WTC11 (cell line): ENCODE data around the gene EAF2. TPM values are rescaled to one million over a fixed set of nuclear protein-coding genes. Genes with fewer than 3 reads are reported as not detected.

ENCODE experiments used
- ATAC-seq: fragments of 200-7000 bp; cut with Tn5 transposase; 2 replicates; pipeline ENCODE4 v1.10.0; 2021; ENCODE audit warnings: mild to moderate bottlenecking, moderate library complexity
- CTCF ChIA-PET: fragments of 300-600 bp; sonication (Branson Sonifier 250); formaldehyde crosslinking; loops from one replicate; lab custom pipeline; 2021; ENCODE audit warnings: antibody characterized with exemption; lab: Charles Lee
- POLR2A ChIA-PET: fragments of 350-600 bp; sonication (Branson Sonifier 250); formaldehyde crosslinking; loops from one replicate; lab custom pipeline; 2021; ENCODE audit warnings: antibody characterized with exemption; lab: Charles Lee
- DNase-seq: peaks from one replicate; pipeline ENCODE4 v3.0.0; 2021; ENCODE audit warnings: low spot score
- H3K27ac Mint-ChIP-seq: 2 replicates; pipeline ENCODE4 v1.8.0; 2021; ENCODE audit warnings: mixed read lengths
- H3K27me3 Mint-ChIP-seq: 2 replicates; pipeline ENCODE4 v1.8.0; 2021; ENCODE audit warnings: low read depth, mild to moderate bottlenecking, moderate library complexity, mixed read lengths
- H3K36me3 Mint-ChIP-seq: 2 replicates; pipeline ENCODE4 v1.8.0; 2021; ENCODE audit warnings: mixed read lengths
- H3K4me1 Mint-ChIP-seq: 2 replicates; pipeline ENCODE4 v1.8.0; 2022; ENCODE audit warnings: mixed read lengths
- H3K4me3 Mint-ChIP-seq: 2 replicates; pipeline ENCODE4 v1.8.0; 2021; ENCODE audit warnings: mild to moderate bottlenecking, moderate library complexity, mixed read lengths
- H3K9me3 Mint-ChIP-seq: 2 replicates; pipeline ENCODE4 v1.8.0; 2021; ENCODE audit warnings: mixed read lengths
- ATF1 ChIP-seq: sonication (generic); formaldehyde crosslinking; IDR thresholded peaks from 2 replicates; pipeline ENCODE4 v1.8.1; 2023; ENCODE audit warnings: mild to moderate bottlenecking, moderate library complexity, missing genetic modification reagents
- FOXP1 ChIP-seq: sonication (generic); formaldehyde crosslinking; IDR thresholded peaks from 2 replicates; pipeline ENCODE4 v1.8.0; 2022; ENCODE audit warnings: missing genetic modification reagents, mild to moderate bottlenecking, moderate library complexity, borderline replicate concordance
- GABPB1 ChIP-seq: sonication (generic); formaldehyde crosslinking; IDR thresholded peaks from 2 replicates; pipeline ENCODE4 v1.8.1; 2023; ENCODE audit warnings: mild to moderate bottlenecking, missing genetic modification reagents
- HMGA2 ChIP-seq: fragments of 250-450 bp; sonication (Bioruptor Pico); IDR thresholded peaks from 2 replicates; pipeline ENCODE4 v1.4.0; 2021; ENCODE audit warnings: mild to moderate bottlenecking, moderate library complexity
- IRF2 ChIP-seq: sonication (generic); formaldehyde crosslinking; IDR thresholded peaks from 2 replicates; pipeline ENCODE4 v1.8.0; 2022; ENCODE audit warnings: low read depth, missing genetic modification reagents, borderline replicate concordance
- JAZF1 ChIP-seq: fragments of 250-450 bp; sonication (Bioruptor Pico); IDR thresholded peaks from 2 replicates; pipeline ENCODE4 v1.9.0; 2021; ENCODE audit warnings: moderate library complexity, mild to moderate bottlenecking, inconsistent platforms
- JUN ChIP-seq: sonication (generic); formaldehyde crosslinking; IDR thresholded peaks from 2 replicates; pipeline ENCODE4 v1.8.0; 2023; ENCODE audit warnings: mild to moderate bottlenecking, missing genetic modification reagents
- RORB ChIP-seq: fragments of 250-450 bp; sonication (Bioruptor Pico); IDR thresholded peaks from 2 replicates; pipeline ENCODE4 v1.9.0; 2021; ENCODE audit warnings: mild to moderate bottlenecking
- TEAD4 ChIP-seq: sonication (generic); formaldehyde crosslinking; IDR thresholded peaks from 2 replicates; pipeline ENCODE4 v1.8.0; 2022; ENCODE audit warnings: mild to moderate bottlenecking, missing genetic modification reagents
- total RNA-seq: library from RNA; stranded (reverse); gene quantifications from 3 replicates; pipeline ENCODE4 v1.2.3, GENCODE V29; 2021
- TF ChIP-seq, protein P1 (sequence below): sonication (generic); formaldehyde crosslinking; IDR thresholded peaks from 2 replicates; pipeline ENCODE4 v1.8.0; 2023; ENCODE audit warnings: missing genetic modification reagents, mild to moderate bottlenecking, borderline replicate concordance
- TF ChIP-seq, protein P2 (sequence below): fragments of 250-450 bp; sonication (Bioruptor Pico); IDR thresholded peaks from 2 replicates; pipeline ENCODE4 v1.8.0; 2021; ENCODE audit warnings: mild to moderate bottlenecking
- TF ChIP-seq, protein P3 (sequence below): fragments of 250-450 bp; sonication (Bioruptor Pico); IDR thresholded peaks from 2 replicates; pipeline ENCODE4 v2.1.2; 2022; ENCODE audit warnings: mild to moderate bottlenecking, moderate library complexity
- TF ChIP-seq, protein P4 (sequence below): sonication (generic); formaldehyde crosslinking; IDR thresholded peaks from 2 replicates; pipeline ENCODE4 v1.8.1; 2023; ENCODE audit warnings: mild to moderate bottlenecking, missing genetic modification reagents, moderate library complexity
- TF ChIP-seq, protein P5 (sequence below): sonication (generic); formaldehyde crosslinking; IDR thresholded peaks from 2 replicates; pipeline ENCODE4 v1.8.1; 2023; ENCODE audit warnings: mild to moderate bottlenecking, missing genetic modification reagents

The EAF2 gene
- total RNA-seq, 1 experiment from 2014 or later, result 5.3 TPM

DNA sequence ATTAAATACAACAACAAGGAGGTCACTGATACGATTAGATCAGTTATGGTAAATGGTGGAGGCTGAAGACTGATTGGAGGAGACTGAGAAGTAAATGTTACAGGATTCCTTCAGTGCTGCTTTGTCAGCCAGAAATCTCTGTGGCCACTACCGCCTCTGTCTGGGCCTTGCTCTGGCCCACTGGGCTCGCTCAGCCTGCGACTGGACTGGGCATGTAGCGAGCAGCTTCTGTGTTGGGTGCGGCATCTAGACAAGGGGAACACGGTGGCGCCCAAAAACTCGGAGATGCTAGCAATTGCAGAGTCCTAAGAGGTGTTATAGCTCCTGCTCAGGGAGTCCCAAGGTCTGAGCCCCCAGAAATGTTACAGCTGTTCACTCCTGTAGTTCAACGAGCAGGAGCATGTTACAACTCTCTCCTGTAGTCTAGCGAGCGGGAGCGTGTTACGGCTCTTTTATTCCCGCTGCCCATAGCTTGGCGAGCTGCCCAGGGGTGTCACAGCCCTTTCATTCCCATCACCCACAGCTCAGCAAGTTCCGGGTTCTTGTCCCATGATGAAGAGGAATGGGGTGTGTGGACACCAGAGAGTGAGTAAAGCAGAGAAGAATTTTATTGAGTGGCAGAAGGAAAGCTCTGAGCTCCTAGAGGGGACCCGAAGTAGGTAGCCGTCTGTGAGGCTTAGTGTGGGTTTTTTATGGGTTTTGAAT lies 83.9 kb downstream of the EAF2 start:
- Mint-ChIP-seq H3K36me3 (no peaks in the 10 kb centered on the region), H3K4me3 (no peak overlapping the region)
- ATAC-seq, result no peak

DNA sequence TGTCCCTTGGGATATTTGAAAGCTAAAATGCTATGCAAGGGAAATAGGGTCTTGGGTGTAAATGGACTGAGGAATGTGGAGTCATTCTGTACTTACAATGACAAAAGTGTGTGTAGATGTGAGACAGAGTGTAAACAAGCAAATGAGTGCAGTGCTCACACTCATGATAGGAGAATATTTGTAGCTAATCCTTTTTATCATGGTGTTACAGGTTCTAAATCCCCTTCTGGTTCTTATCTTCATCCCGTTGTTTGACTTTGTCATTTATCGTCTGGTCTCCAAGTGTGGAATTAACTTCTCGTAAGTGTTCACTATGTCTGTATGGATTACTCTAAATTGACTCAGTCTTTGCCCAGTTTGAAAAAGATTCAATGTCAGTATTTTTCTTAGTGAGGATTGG lies 89.7 kb downstream of the EAF2 start:
- ATAC-seq (no peak), DNase-seq (no peak)
- Mint-ChIP-seq H3K9me3 (peaks cover 7% of the 10 kb centered on the region; the same call in 1 of the 2 replicates), H3K4me1 (no peaks in the 10 kb centered on the region), H3K27ac (no peak overlapping the region), H3K4me3 (no peak overlapping the region), H3K36me3 (peaks cover 4% of the 10 kb centered on the region; the same call in 1 of the 2 replicates), H3K27me3 (no peaks in the 10 kb centered on the region)
- ChIA-PET POLR2A (no interaction called here), CTCF (no interaction called here)
- TF ChIP-seq RORB (CRISPR knock-in tag) (peak; percentile 71; the same call in 1 of the 2 replicates), TEAD4 (CRISPR knock-in tag) (no peak), FOXP1 (CRISPR knock-in tag) (no peak), GABPB1 (CRISPR knock-in tag) (no peak), IRF2 (CRISPR knock-in tag) (no peak), ATF1 (no peak)
- TF ChIP-seq, protein P1, sequence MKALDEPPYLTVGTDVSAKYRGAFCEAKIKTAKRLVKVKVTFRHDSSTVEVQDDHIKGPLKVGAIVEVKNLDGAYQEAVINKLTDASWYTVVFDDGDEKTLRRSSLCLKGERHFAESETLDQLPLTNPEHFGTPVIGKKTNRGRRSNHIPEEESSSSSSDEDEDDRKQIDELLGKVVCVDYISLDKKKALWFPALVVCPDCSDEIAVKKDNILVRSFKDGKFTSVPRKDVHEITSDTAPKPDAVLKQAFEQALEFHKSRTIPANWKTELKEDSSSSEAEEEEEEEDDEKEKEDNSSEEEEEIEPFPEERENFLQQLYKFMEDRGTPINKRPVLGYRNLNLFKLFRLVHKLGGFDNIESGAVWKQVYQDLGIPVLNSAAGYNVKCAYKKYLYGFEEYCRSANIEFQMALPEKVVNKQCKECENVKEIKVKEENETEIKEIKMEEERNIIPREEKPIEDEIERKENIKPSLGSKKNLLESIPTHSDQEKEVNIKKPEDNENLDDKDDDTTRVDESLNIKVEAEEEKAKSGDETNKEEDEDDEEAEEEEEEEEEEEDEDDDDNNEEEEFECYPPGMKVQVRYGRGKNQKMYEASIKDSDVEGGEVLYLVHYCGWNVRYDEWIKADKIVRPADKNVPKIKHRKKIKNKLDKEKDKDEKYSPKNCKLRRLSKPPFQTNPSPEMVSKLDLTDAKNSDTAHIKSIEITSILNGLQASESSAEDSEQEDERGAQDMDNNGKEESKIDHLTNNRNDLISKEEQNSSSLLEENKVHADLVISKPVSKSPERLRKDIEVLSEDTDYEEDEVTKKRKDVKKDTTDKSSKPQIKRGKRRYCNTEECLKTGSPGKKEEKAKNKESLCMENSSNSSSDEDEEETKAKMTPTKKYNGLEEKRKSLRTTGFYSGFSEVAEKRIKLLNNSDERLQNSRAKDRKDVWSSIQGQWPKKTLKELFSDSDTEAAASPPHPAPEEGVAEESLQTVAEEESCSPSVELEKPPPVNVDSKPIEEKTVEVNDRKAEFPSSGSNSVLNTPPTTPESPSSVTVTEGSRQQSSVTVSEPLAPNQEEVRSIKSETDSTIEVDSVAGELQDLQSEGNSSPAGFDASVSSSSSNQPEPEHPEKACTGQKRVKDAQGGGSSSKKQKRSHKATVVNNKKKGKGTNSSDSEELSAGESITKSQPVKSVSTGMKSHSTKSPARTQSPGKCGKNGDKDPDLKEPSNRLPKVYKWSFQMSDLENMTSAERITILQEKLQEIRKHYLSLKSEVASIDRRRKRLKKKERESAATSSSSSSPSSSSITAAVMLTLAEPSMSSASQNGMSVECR (CRISPR knock-in tag), result no peak

More for the DNA sequence above, 83.9 kb downstream of the EAF2 start:
- Mint-ChIP-seq H3K9me3 (no peaks in the 10 kb centered on the region), H3K27me3 (no peaks in the 10 kb centered on the region), H3K4me1 (peaks cover 13% of the 10 kb centered on the region), H3K27ac (no peak overlapping the region)
- ChIA-PET CTCF (no interaction called here), POLR2A (no interaction called here)
- DNase-seq, result no peak
- TF ChIP-seq, protein P2, sequence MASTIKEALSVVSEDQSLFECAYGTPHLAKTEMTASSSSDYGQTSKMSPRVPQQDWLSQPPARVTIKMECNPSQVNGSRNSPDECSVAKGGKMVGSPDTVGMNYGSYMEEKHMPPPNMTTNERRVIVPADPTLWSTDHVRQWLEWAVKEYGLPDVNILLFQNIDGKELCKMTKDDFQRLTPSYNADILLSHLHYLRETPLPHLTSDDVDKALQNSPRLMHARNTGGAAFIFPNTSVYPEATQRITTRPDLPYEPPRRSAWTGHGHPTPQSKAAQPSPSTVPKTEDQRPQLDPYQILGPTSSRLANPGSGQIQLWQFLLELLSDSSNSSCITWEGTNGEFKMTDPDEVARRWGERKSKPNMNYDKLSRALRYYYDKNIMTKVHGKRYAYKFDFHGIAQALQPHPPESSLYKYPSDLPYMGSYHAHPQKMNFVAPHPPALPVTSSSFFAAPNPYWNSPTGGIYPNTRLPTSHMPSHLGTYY (CRISPR knock-in tag), result no peak
- TF ChIP-seq, protein P3, sequence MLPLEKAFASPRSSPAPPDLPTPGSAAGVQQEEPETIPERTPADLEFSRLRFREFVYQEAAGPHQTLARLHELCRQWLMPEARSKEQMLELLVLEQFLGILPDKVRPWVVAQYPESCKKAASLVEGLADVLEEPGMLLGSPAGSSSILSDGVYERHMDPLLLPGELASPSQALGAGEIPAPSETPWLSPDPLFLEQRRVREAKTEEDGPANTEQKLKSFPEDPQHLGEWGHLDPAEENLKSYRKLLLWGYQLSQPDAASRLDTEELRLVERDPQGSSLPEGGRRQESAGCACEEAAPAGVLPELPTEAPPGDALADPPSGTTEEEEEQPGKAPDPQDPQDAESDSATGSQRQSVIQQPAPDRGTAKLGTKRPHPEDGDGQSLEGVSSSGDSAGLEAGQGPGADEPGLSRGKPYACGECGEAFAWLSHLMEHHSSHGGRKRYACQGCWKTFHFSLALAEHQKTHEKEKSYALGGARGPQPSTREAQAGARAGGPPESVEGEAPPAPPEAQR (CRISPR knock-in tag), result no peak
- TF ChIP-seq, protein P4, sequence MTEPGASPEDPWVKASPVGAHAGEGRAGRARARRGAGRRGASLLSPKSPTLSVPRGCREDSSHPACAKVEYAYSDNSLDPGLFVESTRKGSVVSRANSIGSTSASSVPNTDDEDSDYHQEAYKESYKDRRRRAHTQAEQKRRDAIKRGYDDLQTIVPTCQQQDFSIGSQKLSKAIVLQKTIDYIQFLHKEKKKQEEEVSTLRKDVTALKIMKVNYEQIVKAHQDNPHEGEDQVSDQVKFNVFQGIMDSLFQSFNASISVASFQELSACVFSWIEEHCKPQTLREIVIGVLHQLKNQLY (CRISPR knock-in tag), result no peak
- TF ChIP-seq HMGA2 (CRISPR knock-in tag) (no peak), JAZF1 (CRISPR knock-in tag) (no peak), JUN (CRISPR knock-in tag) (no peak)
- TF ChIP-seq, protein P5, sequence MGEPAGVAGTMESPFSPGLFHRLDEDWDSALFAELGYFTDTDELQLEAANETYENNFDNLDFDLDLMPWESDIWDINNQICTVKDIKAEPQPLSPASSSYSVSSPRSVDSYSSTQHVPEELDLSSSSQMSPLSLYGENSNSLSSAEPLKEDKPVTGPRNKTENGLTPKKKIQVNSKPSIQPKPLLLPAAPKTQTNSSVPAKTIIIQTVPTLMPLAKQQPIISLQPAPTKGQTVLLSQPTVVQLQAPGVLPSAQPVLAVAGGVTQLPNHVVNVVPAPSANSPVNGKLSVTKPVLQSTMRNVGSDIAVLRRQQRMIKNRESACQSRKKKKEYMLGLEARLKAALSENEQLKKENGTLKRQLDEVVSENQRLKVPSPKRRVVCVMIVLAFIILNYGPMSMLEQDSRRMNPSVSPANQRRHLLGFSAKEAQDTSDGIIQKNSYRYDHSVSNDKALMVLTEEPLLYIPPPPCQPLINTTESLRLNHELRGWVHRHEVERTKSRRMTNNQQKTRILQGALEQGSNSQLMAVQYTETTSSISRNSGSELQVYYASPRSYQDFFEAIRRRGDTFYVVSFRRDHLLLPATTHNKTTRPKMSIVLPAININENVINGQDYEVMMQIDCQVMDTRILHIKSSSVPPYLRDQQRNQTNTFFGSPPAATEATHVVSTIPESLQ (CRISPR knock-in tag), result no peak
